Muscle of back (tissue), 11 donors: ENCODE measurements around the gene YTHDF2. TPM values are rescaled to one million over a fixed set of nuclear protein-coding genes. Genes with fewer than 3 reads are reported as not detected.
A peak's percentile ranks its signal among the peaks of the same experiment; 100 is the strongest.

Experiments
- DNase-seq, 3 donors: peaks; one replicate each; pipeline versions ENCODE4 v3.0.0 to v3.0.0-alpha.2; 2013
- polyA plus RNA-seq, 10 donors: library from polyadenylated mRNA; unstranded; fragments of 120-200 nt; gene quantifications; one replicate each; pipeline ENCODE4 v1.2.1, GENCODE V29; 2013; ENCODE audit not compliant: insufficient read length in 10 of 10

The YTHDF2 gene
- polyA plus RNA-seq, 10 donors: 45.1 to 63.8 (median 52.1) TPM

DNA sequence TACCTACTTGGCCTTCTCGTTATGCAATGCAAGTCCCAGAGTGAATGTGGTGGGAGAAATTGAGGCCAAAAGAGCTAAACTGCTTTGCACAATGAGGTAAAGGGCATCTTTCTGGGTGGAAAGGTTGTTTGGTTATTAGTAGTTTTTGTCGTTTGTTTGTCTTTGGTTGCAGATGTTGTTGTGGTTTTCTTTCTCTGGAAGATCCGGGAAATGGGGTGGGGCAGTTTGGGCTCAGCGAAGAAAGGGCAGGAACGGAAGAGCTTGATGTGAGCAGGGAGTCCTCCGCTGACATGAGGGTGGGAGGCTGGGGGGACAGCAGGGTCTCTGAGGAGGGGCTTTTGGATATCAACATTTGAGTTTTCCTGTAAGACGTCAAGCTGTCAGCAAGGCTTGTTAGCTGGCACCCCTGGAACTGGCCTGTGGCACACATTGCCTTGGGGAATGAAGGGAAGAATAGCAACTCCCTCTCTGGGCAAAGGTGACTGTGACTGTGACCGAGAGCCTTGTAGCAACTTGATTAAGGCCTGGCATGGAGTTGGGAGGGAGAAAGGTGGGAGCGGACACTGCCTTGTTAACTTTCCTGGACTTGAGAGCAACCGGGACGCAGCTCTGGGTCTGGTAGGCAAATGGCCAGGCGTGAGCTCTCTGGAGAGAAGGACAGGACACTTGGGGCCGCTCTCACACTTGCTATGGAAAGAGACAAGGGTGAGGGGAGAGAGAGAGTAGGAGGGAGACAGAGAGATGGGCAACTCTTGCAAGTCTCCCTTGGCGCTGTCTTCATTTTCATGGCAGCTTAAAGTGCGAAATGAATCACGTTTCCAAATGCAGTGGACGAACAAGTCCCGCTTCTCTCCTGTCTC is 59.8 kb downstream of the YTHDF2 start:
- DNase-seq: no peak

DNA sequence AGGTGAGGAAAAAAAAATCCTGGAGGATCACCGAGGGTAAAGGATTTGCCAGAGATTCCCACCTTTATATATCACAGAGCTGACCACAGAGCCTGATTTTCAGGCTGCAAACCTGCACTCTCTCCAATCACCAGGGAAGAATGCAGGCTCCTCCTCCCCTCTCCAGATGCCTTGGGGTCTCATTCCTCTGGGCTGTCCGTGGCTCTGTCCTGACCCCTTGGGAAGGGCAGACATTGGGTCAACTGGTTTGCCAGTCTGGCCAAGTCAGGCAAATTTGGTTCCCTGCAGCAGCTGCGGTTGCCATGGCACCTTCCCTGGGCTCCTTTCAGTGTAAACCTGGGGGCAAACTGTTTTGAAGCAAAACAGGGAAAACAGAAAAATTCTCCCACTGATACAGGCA is 63.6 kb downstream of the YTHDF2 start:
- DNase-seq: no peak

DNA sequence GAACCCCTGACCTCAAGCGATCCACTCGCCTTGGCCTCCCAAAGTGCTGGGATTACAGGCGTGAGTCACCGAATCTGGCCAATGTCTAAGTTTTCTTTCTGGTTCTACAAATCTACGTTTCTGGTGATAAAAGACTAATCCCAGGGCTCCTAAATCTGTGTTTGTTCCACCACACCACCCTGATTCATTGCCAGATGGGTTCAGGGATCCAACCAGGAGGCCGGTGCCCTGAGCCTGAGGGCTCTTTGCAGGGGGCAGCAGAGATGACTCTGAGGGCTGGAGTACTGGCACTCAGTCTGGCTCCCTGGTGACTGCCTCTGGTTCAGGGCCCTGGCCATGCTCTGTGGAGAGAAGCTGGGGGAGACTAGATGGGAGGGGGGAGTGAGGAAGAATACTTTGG is 64.7 kb downstream of the YTHDF2 start:
- DNase-seq: no peak

DNA sequence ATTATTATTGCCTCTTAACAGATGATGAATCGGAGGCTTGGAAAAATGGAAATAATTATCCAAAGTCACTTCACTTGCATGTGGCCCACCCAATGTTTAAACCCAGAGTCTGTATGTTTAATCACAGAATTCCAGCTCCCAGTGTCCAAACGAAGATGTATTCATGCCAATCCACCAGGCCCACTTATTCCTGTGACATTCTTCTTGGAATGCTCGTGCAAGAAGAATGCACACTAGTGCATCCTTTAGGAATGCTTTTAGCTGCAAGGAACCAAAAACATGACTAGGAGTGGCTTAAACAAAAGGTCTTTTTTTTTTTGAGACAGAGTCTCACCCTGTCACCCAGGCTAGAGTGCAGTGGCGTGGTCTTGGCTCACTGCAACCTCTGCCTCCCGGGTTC is 66.3 kb downstream of the YTHDF2 start:
- no peak for DNase-seq

DNA sequence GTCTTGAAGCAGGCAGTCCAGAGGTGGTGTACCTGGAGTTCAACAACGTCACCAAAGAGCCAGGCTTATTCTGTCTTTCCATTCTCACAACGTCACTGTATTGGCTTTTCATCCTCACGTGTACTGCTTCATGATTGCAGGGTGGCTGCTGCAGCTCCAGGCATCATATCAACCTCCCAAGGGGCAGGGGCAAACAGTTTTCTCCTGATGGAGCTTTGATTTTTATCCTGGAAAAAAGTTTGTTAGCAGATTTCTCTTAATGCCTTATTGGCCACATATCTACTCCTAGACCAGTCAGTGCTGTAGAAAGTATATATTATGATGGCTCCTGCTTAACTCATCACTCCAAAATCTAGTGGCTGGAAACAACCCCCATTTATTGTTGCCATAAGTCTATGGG is 66.9 kb downstream of the YTHDF2 start:
- DNase-seq: no peak

DNA sequence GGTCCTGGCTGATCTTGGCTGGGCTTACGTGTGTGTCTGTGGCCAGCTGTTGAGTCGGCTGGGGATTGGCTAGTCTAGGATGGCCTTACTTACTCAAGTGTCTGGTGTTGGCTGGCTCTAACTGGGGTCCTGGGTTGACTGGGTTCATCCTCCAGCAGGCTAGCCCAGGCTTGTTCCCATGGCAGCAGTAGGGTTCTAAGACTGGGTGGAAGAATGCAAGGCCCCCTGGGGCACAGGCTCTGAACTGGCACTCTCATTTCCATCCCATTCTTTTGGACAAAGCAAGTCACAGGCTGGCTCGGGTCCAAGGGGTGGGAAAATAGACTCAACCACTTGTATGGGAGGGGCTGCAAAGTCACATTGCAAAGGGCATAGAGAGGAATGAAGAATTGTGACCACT is 67.3 kb downstream of the YTHDF2 start:
- DNase-seq: no peak

DNA sequence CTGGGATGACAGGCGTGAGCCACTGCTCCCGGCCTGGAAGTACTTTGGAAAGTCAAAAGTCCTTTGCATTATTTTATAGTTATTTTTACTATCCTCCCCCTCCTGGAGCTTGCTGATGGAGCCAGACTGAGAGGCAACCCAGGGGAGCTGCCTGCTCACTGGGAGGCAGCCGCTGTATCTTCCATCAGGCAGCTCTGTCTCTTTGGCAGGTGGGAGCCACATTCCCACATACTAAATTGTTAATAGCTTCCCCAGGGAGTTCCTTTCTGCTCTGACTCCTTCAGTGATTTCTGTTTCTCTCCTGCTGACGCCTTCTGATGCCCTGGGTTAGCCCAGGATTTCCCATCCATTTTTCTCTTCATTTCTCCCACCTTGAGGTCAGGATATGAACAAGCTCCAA is 70.3 kb downstream of the YTHDF2 start:
- DNase-seq: no peak

DNA sequence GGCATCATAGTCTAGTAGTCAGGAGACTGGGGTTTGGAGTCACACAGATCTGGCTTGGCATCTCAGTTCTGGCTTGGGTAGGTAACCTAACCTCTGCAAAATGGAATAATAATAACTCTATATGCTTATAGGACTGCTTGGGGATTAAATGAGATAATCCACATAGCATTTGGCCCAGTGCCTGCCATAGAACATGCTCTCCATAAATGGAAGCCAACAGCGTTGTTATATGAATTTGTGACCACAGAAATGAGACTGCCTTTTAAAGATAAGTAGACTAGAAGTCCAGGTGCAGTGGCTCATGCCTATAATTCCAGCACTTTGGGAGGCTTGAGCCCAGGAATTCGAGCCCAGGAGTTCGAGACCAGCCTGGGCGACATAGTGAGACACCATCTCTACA is 71.2 kb downstream of the YTHDF2 start:
- DNase-seq: no peak

DNA sequence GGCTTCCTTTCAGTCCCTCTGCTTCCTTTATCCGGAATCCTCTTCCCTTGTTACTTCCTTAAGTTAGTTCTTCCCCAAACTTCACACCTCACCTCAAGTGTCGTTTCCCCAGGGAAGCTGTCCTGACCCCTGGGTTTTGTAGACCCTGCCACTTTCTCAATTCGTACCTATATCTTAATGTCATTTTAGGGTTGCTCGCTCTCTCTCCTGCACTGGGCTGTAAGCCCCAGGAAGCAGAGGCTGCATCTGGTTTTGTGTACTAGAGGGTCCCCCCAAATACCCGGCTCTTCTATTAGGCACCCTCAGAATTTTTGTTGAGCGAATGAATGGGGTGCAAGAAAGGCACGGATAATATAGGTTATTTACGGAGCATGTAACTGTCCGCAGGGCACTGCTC is 74.6 kb downstream of the YTHDF2 start:
- DNase-seq: no peak

DNA sequence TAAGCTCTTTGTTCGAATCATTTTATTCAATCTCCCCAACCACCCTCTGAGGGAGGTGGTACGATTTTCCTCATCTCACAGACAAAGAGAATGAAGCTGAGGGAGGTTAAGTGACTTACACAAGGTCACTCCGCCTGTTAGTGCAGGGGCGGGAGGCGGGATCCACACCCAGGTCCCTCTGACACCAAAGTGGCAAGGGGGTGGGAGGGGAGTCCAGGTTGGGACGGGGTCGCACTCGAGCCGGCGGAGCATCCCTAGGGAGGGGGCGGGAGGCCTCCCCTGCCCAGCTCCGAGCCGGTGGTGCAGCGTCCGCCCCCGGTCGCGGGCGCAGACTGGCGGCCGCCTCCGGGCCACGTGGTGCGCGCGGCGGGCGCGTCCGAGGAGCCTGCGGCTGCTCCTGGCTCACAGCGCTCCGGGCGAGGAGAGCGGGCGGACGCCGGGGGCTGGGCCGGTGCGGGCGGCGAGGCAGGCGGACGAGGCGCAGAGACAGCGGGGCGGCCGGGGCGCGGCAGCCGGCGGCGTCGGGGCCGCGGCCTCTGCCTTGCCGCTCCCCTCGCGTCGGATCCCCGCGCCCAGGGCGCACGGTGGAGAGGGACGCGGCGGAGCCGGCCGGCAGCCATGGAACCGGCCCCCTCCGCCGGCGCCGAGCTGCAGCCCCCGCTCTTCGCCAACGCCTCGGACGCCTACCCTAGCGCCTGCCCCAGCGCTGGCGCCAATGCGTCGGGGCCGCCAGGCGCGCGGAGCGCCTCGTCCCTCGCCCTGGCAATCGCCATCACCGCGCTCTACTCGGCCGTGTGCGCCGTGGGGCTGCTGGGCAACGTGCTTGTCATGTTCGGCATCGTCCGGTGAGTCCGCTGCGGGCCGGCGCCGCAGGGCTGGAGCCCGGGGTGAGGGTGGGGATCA is 75.3 kb downstream of the YTHDF2 start, which contains the start of gene OPRD1:
Gene OPRD1 (plus strand): TSS at position 405 of the 903 bp plus-strand sequence. CDS start 214 bp downstream, at position 619.
- peak in 1 of 3 donors; percentile 48 for DNase-seq

DNA sequence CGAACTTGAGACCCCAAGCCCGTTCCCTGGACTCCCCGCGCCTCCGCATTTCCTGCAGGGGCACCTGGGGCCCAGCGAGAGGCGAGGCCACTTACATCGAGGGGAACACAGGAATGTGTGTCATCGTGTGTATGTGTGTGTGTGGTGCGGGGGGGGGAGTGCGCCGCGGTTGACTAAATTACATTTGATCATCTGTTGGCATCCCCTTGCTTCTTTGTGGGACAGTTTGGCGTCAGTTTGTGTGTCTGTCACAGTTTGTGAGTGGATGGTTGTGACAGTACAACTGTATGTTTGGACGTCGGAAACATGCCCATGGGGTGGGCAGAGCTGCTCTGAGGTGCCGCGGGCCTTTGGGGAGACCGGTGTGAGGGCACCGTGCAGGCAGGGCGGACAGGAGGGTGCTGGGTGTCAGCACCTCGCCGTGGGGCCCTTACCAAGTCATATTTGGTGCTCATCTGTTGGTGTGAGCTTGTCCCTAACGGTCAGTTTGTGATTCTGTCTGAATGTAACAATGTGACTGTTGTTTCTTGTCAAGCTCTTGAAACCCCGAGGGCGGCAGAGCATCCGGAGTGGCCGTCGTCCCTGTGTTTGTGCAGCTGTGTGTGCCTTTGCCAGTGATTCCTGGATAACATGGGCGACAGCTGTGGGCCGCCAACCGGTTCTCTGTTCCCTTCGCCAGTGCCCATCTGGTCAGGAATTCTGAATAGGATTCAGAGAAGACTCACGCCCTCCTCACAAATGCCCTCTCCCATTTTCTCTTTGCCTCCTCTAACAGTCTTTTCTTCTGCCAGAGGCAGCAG is 76.1 kb downstream of the YTHDF2 start:
- peak in 1 of 3 donors; percentile 41 for DNase-seq

DNA sequence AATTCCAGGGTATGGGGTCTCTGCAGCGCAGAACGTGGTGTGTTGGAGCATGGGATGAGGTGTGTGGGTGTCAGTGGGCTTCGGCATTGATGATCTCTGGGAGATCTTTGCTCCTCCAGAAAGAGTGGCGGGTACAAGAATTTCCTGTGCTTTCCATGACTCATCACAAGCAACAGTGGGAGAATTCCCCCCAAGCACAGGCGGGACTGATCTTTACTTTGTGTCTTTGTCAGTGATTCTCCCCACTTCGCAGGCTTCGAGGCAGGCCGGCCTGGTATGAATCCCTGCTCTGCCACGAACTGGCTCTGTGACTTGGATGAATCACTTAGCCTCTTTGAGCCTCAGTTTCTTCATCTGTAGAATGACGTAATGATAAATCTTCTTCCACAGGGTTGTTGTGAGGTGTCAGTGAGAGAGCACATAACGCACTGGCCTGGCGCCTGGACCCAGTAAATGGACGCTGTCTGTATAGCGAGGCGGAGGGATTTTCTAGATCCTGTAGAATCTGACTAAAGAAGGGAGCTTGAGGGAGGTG is 77.3 kb downstream of the YTHDF2 start:
- DNase-seq: no peak

DNA sequence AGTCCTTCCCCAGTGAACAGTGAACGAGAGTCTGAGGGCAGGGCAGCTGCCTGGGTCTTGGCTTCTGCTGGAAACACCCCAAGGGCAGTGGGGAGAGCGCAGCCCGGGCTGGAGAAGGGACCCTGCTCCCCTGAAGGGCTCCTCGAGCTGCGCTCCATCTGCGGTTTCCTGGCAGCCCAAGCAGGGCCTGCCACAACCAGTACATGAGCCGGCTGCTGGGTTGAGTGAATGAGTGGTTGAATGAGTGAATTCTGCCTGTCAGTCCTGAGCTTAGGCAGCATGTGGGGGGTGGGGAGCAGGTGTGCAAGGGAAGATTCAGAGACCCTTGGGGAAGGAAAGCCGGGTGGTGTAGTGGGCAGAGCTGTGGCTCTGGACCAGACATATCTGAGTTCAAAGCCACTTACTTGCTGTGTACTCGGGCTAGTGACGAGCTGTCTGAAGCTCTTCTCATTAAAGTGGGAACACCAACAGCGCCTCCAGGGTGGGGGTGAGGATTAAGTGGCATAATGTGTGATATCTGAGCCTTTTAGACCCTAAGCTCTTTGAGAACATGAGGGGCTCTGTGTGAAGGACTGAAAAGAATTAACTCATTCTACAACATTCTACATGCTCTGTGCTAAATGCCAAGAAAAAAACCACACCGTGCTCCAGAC is 78.9 kb downstream of the YTHDF2 start:
- DNase-seq: no peak

DNA sequence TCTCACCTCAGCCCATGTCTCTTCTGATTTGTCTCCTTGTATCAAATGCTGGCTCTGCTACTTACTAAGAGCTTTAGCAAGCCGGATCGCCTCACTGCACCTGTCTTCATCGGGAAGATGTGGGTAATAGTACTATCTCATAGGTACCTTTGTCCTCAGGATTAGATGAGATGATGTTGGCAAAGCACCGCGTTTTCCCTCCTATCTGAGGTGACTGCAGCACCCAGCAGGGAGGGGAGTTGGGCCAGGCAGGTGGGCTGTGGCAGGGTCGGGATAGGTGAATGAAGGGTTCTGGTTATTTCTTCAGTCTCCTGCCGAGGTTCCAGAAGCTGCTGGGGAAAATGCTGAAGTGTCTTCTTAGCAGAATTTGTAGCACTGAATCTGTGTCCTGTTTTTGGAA is 80.4 kb downstream of the YTHDF2 start:
- no peak for DNase-seq

DNA sequence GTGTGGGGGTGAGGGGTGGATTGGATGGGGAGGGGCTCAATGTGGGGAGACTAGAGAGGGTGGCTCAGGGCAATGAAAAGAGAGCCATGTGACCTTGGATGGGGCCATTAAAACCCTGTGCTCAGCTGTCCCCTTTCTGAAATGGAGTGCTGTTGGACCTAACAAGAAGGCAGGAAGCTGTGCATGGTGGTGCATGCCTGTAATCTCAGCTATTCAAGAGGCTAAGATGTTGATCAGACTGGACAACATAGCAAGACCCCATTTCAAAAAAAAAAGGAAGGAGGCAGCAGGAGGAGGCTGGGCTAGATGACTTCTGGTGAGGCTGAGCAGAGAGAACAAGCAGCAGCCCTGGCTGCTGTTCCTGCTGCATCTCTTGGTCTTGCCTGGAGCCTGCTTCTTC is 82.3 kb downstream of the YTHDF2 start:
- DNase-seq: no peak

Other genes with a start within 250 kb of the YTHDF2 start
- 10 to 100 TPM; 19.5 to 33.6 (median 23.8) TPM for gene RCC1, start 230.9 kb upstream of the YTHDF2 start, polyA plus RNA-seq
- gene TRNAU1AP, start 183.9 kb upstream of the YTHDF2 start, polyA plus RNA-seq: 10 to 100 TPM; 15.8 to 26.9 (median 18.9) TPM
- 1 to 10 TPM; 5.7 to 9.0 (median 7.4) TPM for gene RAB42, start 144.7 kb upstream of the YTHDF2 start, polyA plus RNA-seq
- 10 to 100 TPM; 24.5 to 33.0 (median 27.3) TPM for gene TAF12, start 93.9 kb upstream of the YTHDF2 start, polyA plus RNA-seq
- gene RNU11, start 88.3 kb upstream of the YTHDF2 start, polyA plus RNA-seq: not detected
- gene GMEB1, start 68.2 kb upstream of the YTHDF2 start, polyA plus RNA-seq: 10 to 100 TPM in 5 of 10 donors, 1 to 10 TPM in 5; 8.9 to 11.5 (median 10.0) TPM
- gene OPRD1, start 75.2 kb downstream of the YTHDF2 start, polyA plus RNA-seq: under 1 TPM; 0.17 to 0.74 (median 0.39) TPM
- gene EPB41, start 177.6 kb downstream of the YTHDF2 start, polyA plus RNA-seq: 10 to 100 TPM in 7 of 10 donors, 1 to 10 TPM in 3; 7.1 to 25.3 (median 11.6) TPM